ENCODE data around the gene SDF2L1. TPM values are rescaled to one million over a fixed set of nuclear protein-coding genes. Genes with fewer than 3 reads are reported as not detected.

The SDF2L1 gene
- total and polyA plus RNA-seq, 9 of the 15 experiments (the other 6 are each of a cell fraction or from before 2014, with no cell fraction given), result 15.1 to 989 (median 124) TPM

GRCh38 chr22:21643533-21644357, 1.6 kb downstream of the SDF2L1 start (continued):
- TF ChIP-seq, protein P1, sequence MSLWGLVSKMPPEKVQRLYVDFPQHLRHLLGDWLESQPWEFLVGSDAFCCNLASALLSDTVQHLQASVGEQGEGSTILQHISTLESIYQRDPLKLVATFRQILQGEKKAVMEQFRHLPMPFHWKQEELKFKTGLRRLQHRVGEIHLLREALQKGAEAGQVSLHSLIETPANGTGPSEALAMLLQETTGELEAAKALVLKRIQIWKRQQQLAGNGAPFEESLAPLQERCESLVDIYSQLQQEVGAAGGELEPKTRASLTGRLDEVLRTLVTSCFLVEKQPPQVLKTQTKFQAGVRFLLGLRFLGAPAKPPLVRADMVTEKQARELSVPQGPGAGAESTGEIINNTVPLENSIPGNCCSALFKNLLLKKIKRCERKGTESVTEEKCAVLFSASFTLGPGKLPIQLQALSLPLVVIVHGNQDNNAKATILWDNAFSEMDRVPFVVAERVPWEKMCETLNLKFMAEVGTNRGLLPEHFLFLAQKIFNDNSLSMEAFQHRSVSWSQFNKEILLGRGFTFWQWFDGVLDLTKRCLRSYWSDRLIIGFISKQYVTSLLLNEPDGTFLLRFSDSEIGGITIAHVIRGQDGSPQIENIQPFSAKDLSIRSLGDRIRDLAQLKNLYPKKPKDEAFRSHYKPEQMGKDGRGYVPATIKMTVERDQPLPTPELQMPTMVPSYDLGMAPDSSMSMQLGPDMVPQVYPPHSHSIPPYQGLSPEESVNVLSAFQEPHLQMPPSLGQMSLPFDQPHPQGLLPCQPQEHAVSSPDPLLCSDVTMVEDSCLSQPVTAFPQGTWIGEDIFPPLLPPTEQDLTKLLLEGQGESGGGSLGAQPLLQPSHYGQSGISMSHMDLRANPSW (CRISPR knock-in tag; IDR thresholded peaks at IDR 0.05), result peak; percentile 60
- TF ChIP-seq NEUROD1 (IDR thresholded peaks at IDR 0.05; ENCODE audit: borderline replicate concordance, low read depth, low read length, partially characterized antibody) (peak; percentile 17), KDM5B (IDR thresholded peaks at IDR 0.05; ENCODE audit: insufficient replicate concordance, low read depth, low read length) (peak; percentile 36), SMAD3 (CRISPR knock-in tag; conservative IDR thresholded peaks at IDR 0.05) (no peak), SMC3 (conservative IDR thresholded peaks at IDR 0.05; ENCODE audit: insufficient read depth, low read depth, low read length) (peak; percentile 24), THRAP3 (IDR thresholded peaks at IDR 0.05; ENCODE audit: borderline replicate concordance) (no peak), ZC3H11A (IDR thresholded peaks at IDR 0.05; ENCODE audit: low read depth, low read length) (0 out of 2 replicates have a peak, but pooled peaks have one; percentile 31), CEBPB (tag; IDR thresholded peaks at IDR 0.05) (no peak), MTA3 (IDR thresholded peaks at IDR 0.05; ENCODE audit: borderline replicate concordance) (no peak)
- TF ChIP-seq, protein P2, sequence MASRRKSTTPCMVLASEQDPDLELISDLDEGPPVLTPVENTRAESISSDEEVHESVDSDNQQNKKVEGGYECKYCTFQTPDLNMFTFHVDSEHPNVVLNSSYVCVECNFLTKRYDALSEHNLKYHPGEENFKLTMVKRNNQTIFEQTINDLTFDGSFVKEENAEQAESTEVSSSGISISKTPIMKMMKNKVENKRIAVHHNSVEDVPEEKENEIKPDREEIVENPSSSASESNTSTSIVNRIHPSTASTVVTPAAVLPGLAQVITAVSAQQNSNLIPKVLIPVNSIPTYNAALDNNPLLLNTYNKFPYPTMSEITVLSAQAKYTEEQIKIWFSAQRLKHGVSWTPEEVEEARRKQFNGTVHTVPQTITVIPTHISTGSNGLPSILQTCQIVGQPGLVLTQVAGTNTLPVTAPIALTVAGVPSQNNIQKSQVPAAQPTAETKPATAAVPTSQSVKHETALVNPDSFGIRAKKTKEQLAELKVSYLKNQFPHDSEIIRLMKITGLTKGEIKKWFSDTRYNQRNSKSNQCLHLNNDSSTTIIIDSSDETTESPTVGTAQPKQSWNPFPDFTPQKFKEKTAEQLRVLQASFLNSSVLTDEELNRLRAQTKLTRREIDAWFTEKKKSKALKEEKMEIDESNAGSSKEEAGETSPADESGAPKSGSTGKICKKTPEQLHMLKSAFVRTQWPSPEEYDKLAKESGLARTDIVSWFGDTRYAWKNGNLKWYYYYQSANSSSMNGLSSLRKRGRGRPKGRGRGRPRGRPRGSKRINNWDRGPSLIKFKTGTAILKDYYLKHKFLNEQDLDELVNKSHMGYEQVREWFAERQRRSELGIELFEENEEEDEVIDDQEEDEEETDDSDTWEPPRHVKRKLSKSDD (conservative IDR thresholded peaks at IDR 0.05; ENCODE audit: low read length), result peak; percentile 42; the same call in 1 of the 2 replicates
